ES-I3 (cell line): Measurements from ENCODE around the gene TYROBP.
A peak's percentile ranks its signal among the peaks of the same experiment; 100 is the strongest.
"Not testable (repeated sequence)": the region's sequence is repeated elsewhere in the genome, so short reads cannot be mapped to it uniquely, and the experiment has no call there.

ENCODE experiments used
- H3K36me3 ChIP-seq: 2 replicates; pipeline ENCODE4 v1.6.1; 2013; ENCODE audit warnings: mild to moderate bottlenecking, low read length, control low read depth, moderate library complexity; ENCODE audit not compliant: insufficient read depth
- H3K4me1 ChIP-seq: 2 replicates; pipeline ENCODE4 v1.6.1; 2013; ENCODE audit warnings: mild to moderate bottlenecking, control low read depth, low read length; ENCODE audit not compliant: insufficient read depth
- H3K9ac ChIP-seq: 2 replicates; pipeline ENCODE4 v1.6.1; 2013; ENCODE audit warnings: low read depth, mild to moderate bottlenecking, low read length, moderate library complexity
- H3K9me3 ChIP-seq: 2 replicates; pipeline ENCODE4 v1.6.1; 2013; ENCODE audit warnings: mild to moderate bottlenecking, low read length, moderate library complexity; ENCODE audit not compliant: control insufficient read depth, insufficient read depth

The TYROBP gene

GRCh38 chr19:35885225-35885738 is 22.8 kb downstream of the TYROBP start:
- H3K9ac ChIP-seq = no peak overlapping the region
- peaks cover 7% of the 10 kb centered on the region; the same call in 1 of the 2 replicates for H3K36me3 ChIP-seq
- H3K4me1 ChIP-seq = no peaks in the 10 kb centered on the region
- no peaks in the 10 kb centered on the region for H3K9me3 ChIP-seq

- H3K9ac ChIP-seq = no peak overlapping the region
Measured at GRCh38 chr19:35883882-35884281, 24.2 kb downstream of the TYROBP start.

GRCh38 chr19:35882114-35882832 is 25.8 kb downstream of the TYROBP start:
- H3K4me1 ChIP-seq = 0 out of 2 replicates have a peak, but pooled peaks cover 4% of the 10 kb centered on the region
- no peaks in the 10 kb centered on the region for H3K9me3 ChIP-seq
- H3K36me3 ChIP-seq = no peaks in the 10 kb centered on the region; the same call in 1 of the 2 replicates
- H3K9ac ChIP-seq = no peak overlapping the region

More at GRCh38 chr19:35883882-35884281, 24.2 kb downstream of the TYROBP start:
- H3K9me3 ChIP-seq = no peaks in the 10 kb centered on the region
- H3K36me3 ChIP-seq = no peaks in the 10 kb centered on the region; the same call in 1 of the 2 replicates
- H3K4me1 ChIP-seq = 0 out of 2 replicates have a peak, but pooled peaks cover 4% of the 10 kb centered on the region

- no peak overlapping the region for H3K9ac ChIP-seq
- 0 out of 2 replicates have a peak, but pooled peaks cover 4% of the 10 kb centered on the region for H3K4me1 ChIP-seq
- H3K9me3 ChIP-seq = no peaks in the 10 kb centered on the region
- no peaks in the 10 kb centered on the region for H3K36me3 ChIP-seq
Measured at GRCh38 chr19:35879770-35880317, 28.3 kb downstream of the TYROBP start.

- H3K9ac ChIP-seq = peak overlapping the region; percentile 20; the same call in 1 of the 2 replicates
- H3K9me3 ChIP-seq = no peaks in the 10 kb centered on the region
- no peaks in the 10 kb centered on the region for H3K36me3 ChIP-seq
- H3K4me1 ChIP-seq = 0 out of 2 replicates have a peak, but pooled peaks cover 4% of the 10 kb centered on the region
Measured at GRCh38 chr19:35879068-35879467, 29.0 kb downstream of the TYROBP start.

- H3K36me3 ChIP-seq = no peaks in the 10 kb centered on the region
- H3K9ac ChIP-seq = no peak overlapping the region
- H3K9me3 ChIP-seq = no peaks in the 10 kb centered on the region
- peaks cover 4% of the 10 kb centered on the region; the same call in 1 of the 2 replicates for H3K4me1 ChIP-seq
Measured at GRCh38 chr19:35874392-35874930, 33.6 kb downstream of the TYROBP start.

- Histone ChIP-seq H3K36me3 (no peaks in the 10 kb centered on the region), H3K4me1 (no peaks in the 10 kb centered on the region; the same call in 1 of the 2 replicates), H3K9ac (no peak overlapping the region), H3K9me3 (no peaks in the 10 kb centered on the region)
Measured at GRCh38 chr19:35872180-35872579, 35.9 kb downstream of the TYROBP start.

- Histone ChIP-seq H3K9ac (no peak overlapping the region), H3K9me3 (no peaks in the 10 kb centered on the region), H3K4me1 (no peaks in the 10 kb centered on the region; the same call in 1 of the 2 replicates), H3K36me3 (no peaks in the 10 kb centered on the region)
Measured at GRCh38 chr19:35871611-35872010, 36.5 kb downstream of the TYROBP start.

GRCh38 chr19:35870798-35871197 is 37.3 kb downstream of the TYROBP start:
- no peaks in the 10 kb centered on the region for H3K9me3 ChIP-seq
- no peaks in the 10 kb centered on the region for H3K36me3 ChIP-seq
- H3K4me1 ChIP-seq = no peaks in the 10 kb centered on the region; the same call in 1 of the 2 replicates
- peak overlapping the region; percentile 54; the same call in 1 of the 2 replicates for H3K9ac ChIP-seq

- not testable (repeated sequence) for H3K9me3 ChIP-seq, H3K36me3 ChIP-seq, H3K4me1 ChIP-seq
- peak overlapping the region; percentile 54; the same call in 1 of the 2 replicates for H3K9ac ChIP-seq
Measured at GRCh38 chr19:35870124-35870736, 37.9 kb downstream of the TYROBP start.

GRCh38 chr19:35869327-35870123 is 38.6 kb downstream of the TYROBP start:
- Histone ChIP-seq H3K9ac (peak overlapping the region; percentile 54; the same call in 1 of the 2 replicates), H3K9me3 (no peaks in the 10 kb centered on the region), H3K36me3 (no peaks in the 10 kb centered on the region), H3K4me1 (no peaks in the 10 kb centered on the region; the same call in 1 of the 2 replicates)

GRCh38 chr19:35868823-35869326 is 39.2 kb downstream of the TYROBP start:
- Histone ChIP-seq H3K9ac (peak overlapping the region; percentile 54; the same call in 1 of the 2 replicates), H3K9me3 (no peaks in the 10 kb centered on the region), H3K36me3 (no peaks in the 10 kb centered on the region), H3K4me1 (no peaks in the 10 kb centered on the region; the same call in 1 of the 2 replicates)

GRCh38 chr19:35868172-35868822 is 39.8 kb downstream of the TYROBP start, which contains the start of gene APLP1:
APLP1 (plus strand) TSS chr19:35868574; CDS start chr19:35868637, 63 bp downstream.
- no peaks in the 10 kb centered on the region for H3K36me3 ChIP-seq
- H3K9me3 ChIP-seq = no peaks in the 10 kb centered on the region
- peak within 1 kb of the TSS; percentile 54; the same call in 1 of the 2 replicates for H3K9ac ChIP-seq
- H3K4me1 ChIP-seq = no peaks in the 10 kb centered on the region; the same call in 1 of the 2 replicates
